ENCODE measurements around the gene NR2E1.

Gene NR2E1

GRCh38 chr6:108156180-108156937, 9.5 kb upstream of the NR2E1 start:
- no peak for DNase-seq (ENCODE audit: low read depth in 1 of 2, low spot score in 1 of 2)

- DNase-seq (ENCODE audit: low read depth in 1 of 2, low spot score in 1 of 2), result no peak
Observed at GRCh38 chr6:108156938-108157233, 8.9 kb upstream of the NR2E1 start.

GRCh38 chr6:108157234-108157980, 8.4 kb upstream of the NR2E1 start:
- DNase-seq (ENCODE audit: low read depth in 1 of 2, low spot score in 1 of 2), result no peak

GRCh38 chr6:108157981-108158525, 7.8 kb upstream of the NR2E1 start:
- DNase-seq (ENCODE audit: low read depth in 1 of 2, low spot score in 1 of 2), result no peak

- DNase-seq (ENCODE audit: low read depth in 1 of 2, low spot score in 1 of 2), result no peak
Observed at GRCh38 chr6:108159981-108160380, 5.8 kb upstream of the NR2E1 start.

GRCh38 chr6:108161724-108162282, 4.0 kb upstream of the NR2E1 start:
- no peak for DNase-seq (ENCODE audit: low read depth in 1 of 2, low spot score in 1 of 2)

- DNase-seq (ENCODE audit: low read depth in 1 of 2, low spot score in 1 of 2), result no peak
Observed at GRCh38 chr6:108163267-108163643, 2.6 kb upstream of the NR2E1 start.

- no peak for DNase-seq (ENCODE audit: low read depth in 1 of 2, low spot score in 1 of 2)
Observed at GRCh38 chr6:108163644-108164542, 1.9 kb upstream of the NR2E1 start.

- DNase-seq (ENCODE audit: low read depth in 1 of 2, low spot score in 1 of 2), result no peak
Observed at GRCh38 chr6:108164543-108164814, 1.3 kb upstream of the NR2E1 start.

- no peak for DNase-seq (ENCODE audit: low read depth in 1 of 2, low spot score in 1 of 2)
Observed at GRCh38 chr6:108164815-108165706, 761 bp upstream of the NR2E1 start.

- no peak for DNase-seq (ENCODE audit: low read depth in 1 of 2, low spot score in 1 of 2)
Observed at GRCh38 chr6:108166664-108167448, 1.0 kb downstream of the NR2E1 start.

GRCh38 chr6:108167449-108168089, 1.7 kb downstream of the NR2E1 start:
- no peak for DNase-seq (ENCODE audit: low read depth in 1 of 2, low spot score in 1 of 2)

- no peak for DNase-seq (ENCODE audit: low read depth in 1 of 2, low spot score in 1 of 2)
Observed at GRCh38 chr6:108168090-108168463, 2.3 kb downstream of the NR2E1 start.

GRCh38 chr6:108168501-108169463, 3.0 kb downstream of the NR2E1 start:
- no peak for DNase-seq (ENCODE audit: low read depth in 1 of 2, low spot score in 1 of 2)

GRCh38 chr6:108169464-108170331, 3.9 kb downstream of the NR2E1 start:
- DNase-seq (ENCODE audit: low read depth in 1 of 2, low spot score in 1 of 2), result no peak

- DNase-seq (ENCODE audit: low read depth in 1 of 2, low spot score in 1 of 2), result no peak
Observed at GRCh38 chr6:108170332-108171290, 4.8 kb downstream of the NR2E1 start.

Measured in activated CD4-positive, alpha-beta T cell treated with anti-CD3 and anti-CD28 coated beads, Interleukin-2, amount 50 U/mL, for 24 hours (primary cell).